ENCODE measurements around the gene CADM2.

- TF ChIP-seq CTCF (IDR thresholded peaks at IDR 0.05) (no peak), EZH2 (IDR thresholded peaks at IDR 0.05) (no peak)
Observed at GRCh38 chr3:85189731-85190130, 230.9 kb downstream of the CADM2 start.

All from neural progenitor cell (in vitro differentiated cells).